HepG2 (cell line): Measurements from ENCODE around the gene LDLRAD4. TPM values are rescaled to one million over a fixed set of nuclear protein-coding genes. Genes with fewer than 3 reads are reported as not detected.

ENCODE experiments used
- ATAC-seq: fragments of 200-7000 bp; cut with Tn5 transposase; 3 replicates; pipeline ENCODE4 v1.9.1; 2020; ENCODE audit warnings: mild to moderate bottlenecking, moderate library complexity
- BruUV-seq: library from RNA; stranded (reverse); fragments of 400-500 nt; replicated peaks from 2 replicates; lab custom pipeline; 2021; lab: Mats Ljungman, UMichigan
- CTCF ChIA-PET: fragments of 300-600 bp; formaldehyde crosslinking; extraction: SDS; loops from one replicate; lab custom pipeline; 2021; ENCODE audit warnings: low total read pairs, inconsistent platforms, low intra/inter-chr PET ratio; lab: Yijun Ruan, JAX
- POLR2A ChIA-PET: fragments of 350-600 bp; sonication (Branson Sonifier 250); formaldehyde crosslinking; loops from one replicate; lab custom pipeline; 2020; ENCODE audit warnings: antibody characterized with exemption, inconsistent platforms; lab: Yijun Ruan, JAX
- DNase-seq: peaks from one replicate; pipeline ENCODE4 v3.0.0-alpha.2; 2015; ENCODE audit warnings: low spot score
- FAIRE-seq: peaks from 3 replicates; lab custom pipeline; 2011; peaks lifted over from hg19 to GRCh38; lab: Jason Lieb, UNC
- H2AFZ ChIP-seq: one replicate; pipeline ENCODE4 v1.6.1; 2011; ENCODE audit warnings: low read length, inconsistent platforms
- H3K27ac ChIP-seq: fragments of 300-600 bp; 3 replicates; pipeline ENCODE4 v1.8.0; 2011; ENCODE audit warnings: mixed run types, mild to moderate bottlenecking, mixed read lengths, low read length, inconsistent platforms; ENCODE audit not compliant: insufficient read depth; ENCODE audit errors: extremely low read length
- H3K27me3 ChIP-seq, 2 experiments: fragments of 200-600 bp in 1 of 2; 2 replicates in 1 of 2; 3 replicates in 1 of 2; pipeline versions ENCODE4 v1.6.0 to v1.8.0; 2011; ENCODE audit warnings: low read length in 2 of 2, mild to moderate bottlenecking in 2 of 2, moderate library complexity in 2 of 2, inconsistent platforms in 1 of 2; ENCODE audit not compliant: insufficient read depth in 2 of 2, control insufficient read depth in 1 of 2
- H3K36me3 ChIP-seq, 2 experiments: fragments of 200-600 bp in 1 of 2; replicated peaks in 1 of 2; 2 replicates in 1 of 2; 3 replicates in 1 of 2; pipeline versions ENCODE4 v1.5.1 to v1.8.0; 2011; ENCODE audit warnings: low read length in 2 of 2, inconsistent platforms in 1 of 2; ENCODE audit not compliant: insufficient read depth in 2 of 2, control insufficient read depth in 1 of 2
- H3K4me1 ChIP-seq: 2 replicates; pipeline ENCODE4 v1.5.1; 2012; ENCODE audit warnings: low read length, inconsistent platforms; ENCODE audit not compliant: insufficient read depth
- H3K4me2 ChIP-seq: 2 replicates; pipeline ENCODE4 v1.6.0; 2011; ENCODE audit warnings: low read depth, low read length, inconsistent platforms
- H3K4me3 ChIP-seq, 3 experiments: fragments of 200-600 bp in 1 of 3; sonication (generic), shearing (Covaris generic) in 1 of 3; replicated peaks in 1 of 3; 2 replicates each; pipeline ENCODE4 v1.5.1; 2011 to 2016; ENCODE audit warnings: low read length in 3 of 3, inconsistent platforms in 2 of 3, low read depth in 2 of 3, mild to moderate bottlenecking in 2 of 3, control low read depth in 1 of 3, mixed read lengths in 1 of 3; ENCODE audit not compliant: insufficient read depth in 1 of 3
- H3K79me2 ChIP-seq: one replicate; pipeline ENCODE4 v1.6.1; 2011; ENCODE audit warnings: low read length, inconsistent platforms; ENCODE audit not compliant: insufficient read depth
- H3K9ac ChIP-seq: 2 replicates; pipeline ENCODE4 v1.6.0; 2011; ENCODE audit warnings: mild to moderate bottlenecking, low read depth, low read length, inconsistent platforms; ENCODE audit not compliant: insufficient read depth
- H3K9me3 ChIP-seq: 2 replicates; pipeline ENCODE4 v1.5.1; 2012; ENCODE audit warnings: mild to moderate bottlenecking, low read length
- H4K20me1 ChIP-seq: 2 replicates; pipeline ENCODE4 v1.6.0; 2011; ENCODE audit warnings: inconsistent platforms, mild to moderate bottlenecking, low read length, moderate library complexity; ENCODE audit not compliant: insufficient read depth
- HDAC1 ChIP-seq: sonication (generic); formaldehyde crosslinking; IDR thresholded peaks from 2 replicates; pipeline ENCODE4 v1.5.1; 2020; ENCODE audit warnings: mild to moderate bottlenecking, missing genetic modification reagents
- JARID2 ChIP-seq: sonication (generic); formaldehyde crosslinking; IDR thresholded peaks from 2 replicates; pipeline ENCODE4 v1.8.1; 2023; ENCODE audit warnings: missing genetic modification reagents, inconsistent platforms; ENCODE audit not compliant: insufficient replicate concordance
- PHF8 ChIP-seq: sonication (generic); formaldehyde crosslinking; IDR thresholded peaks from 2 replicates; pipeline ENCODE4 v1.5.0; 2020; ENCODE audit warnings: missing genetic modification reagents
- TAF15 ChIP-seq: fragments of 200-400 bp; formaldehyde crosslinking; IDR thresholded peaks from one replicate; pipeline ENCODE4 v1.6.1; 2018; ENCODE audit warnings: mild to moderate bottlenecking, low read depth, low read length; ENCODE audit not compliant: poor library complexity, severe bottlenecking
- ZNF660 ChIP-seq: sonication (generic); formaldehyde crosslinking; IDR thresholded peaks from 2 replicates; pipeline ENCODE4 v1.5.1; 2020; ENCODE audit warnings: mild to moderate bottlenecking, low read depth, missing genetic modification reagents, borderline replicate concordance
- ZNF737 ChIP-seq: sonication (generic); formaldehyde crosslinking; IDR thresholded peaks from 2 replicates; pipeline ENCODE4 v1.5.0; 2020; ENCODE audit warnings: missing genetic modification reagents, mild to moderate bottlenecking, borderline replicate concordance
- ZNF768 ChIP-seq: sonication (generic); formaldehyde crosslinking; IDR thresholded peaks from 2 replicates; pipeline ENCODE4 v1.4.0; 2020; ENCODE audit warnings: missing genetic modification reagents
- WGBS: methylation state at CpG from one replicate; pipeline ENCODE4 v1.1.6; 2017; ENCODE audit warnings: low lambda C conversion rate; 5-methylcytosine and 5-hydroxymethylcytosine counted together
- in situ Hi-C: cut with HindIII; loops from 2 replicates; pipeline ENCODE4 v1.10.0; 2017; ENCODE audit warnings: low pct_unique_long_range_greater_than_20kb; ENCODE audit not compliant: extremely low pct_ligation_motif_present
- intact Hi-C: fragments of 100-400 bp; cut with micrococcal nuclease; formaldehyde crosslinking; loops from one replicate; pipeline ENCODE4 v1.10.0; 2022; ENCODE audit not compliant: unreplicated experiment
- polyA plus RNA-seq, 8 experiments: library from polyadenylated mRNA; depleted of rRNA in 3 of 8; stranded (reverse) in 7 of 8; unstranded in 1 of 8; fragments of >200 nt; fragmentation: Illumina TruSeq in 4 of 8; extraction: Trizol in 4 of 8; gene quantifications; 2 replicates each; pipeline versions ENCODE4 v1.2.1 to v1.2.3, GENCODE V29; 2011 to 2016; ENCODE audit warnings: low read depth in 4 of 8, missing spikeins in 1 of 8, mixed read lengths in 1 of 8; ENCODE audit not compliant: insufficient read depth in 1 of 8
- total RNA-seq, 5 experiments: library from RNA; depleted of rRNA; stranded (reverse); fragments of >200 nt; fragmentation: Illumina TruSeq; extraction: Trizol; gene quantifications; 2 replicates each; pipeline ENCODE4 v1.2.3, GENCODE V29; 2016; ENCODE audit warnings: low read depth in 1 of 5
- TF ChIP-seq, protein P1 (sequence below): sonication (generic); formaldehyde crosslinking; IDR thresholded peaks from 2 replicates; pipeline ENCODE4 v1.5.1; 2020; ENCODE audit warnings: mild to moderate bottlenecking, missing genetic modification reagents

Gene LDLRAD4
- total and polyA plus RNA-seq, 2 of the 13 experiments (the other 11 are each of a cell fraction or from before 2014, with no cell fraction given), result 13.6 to 20.9 TPM

DNA sequence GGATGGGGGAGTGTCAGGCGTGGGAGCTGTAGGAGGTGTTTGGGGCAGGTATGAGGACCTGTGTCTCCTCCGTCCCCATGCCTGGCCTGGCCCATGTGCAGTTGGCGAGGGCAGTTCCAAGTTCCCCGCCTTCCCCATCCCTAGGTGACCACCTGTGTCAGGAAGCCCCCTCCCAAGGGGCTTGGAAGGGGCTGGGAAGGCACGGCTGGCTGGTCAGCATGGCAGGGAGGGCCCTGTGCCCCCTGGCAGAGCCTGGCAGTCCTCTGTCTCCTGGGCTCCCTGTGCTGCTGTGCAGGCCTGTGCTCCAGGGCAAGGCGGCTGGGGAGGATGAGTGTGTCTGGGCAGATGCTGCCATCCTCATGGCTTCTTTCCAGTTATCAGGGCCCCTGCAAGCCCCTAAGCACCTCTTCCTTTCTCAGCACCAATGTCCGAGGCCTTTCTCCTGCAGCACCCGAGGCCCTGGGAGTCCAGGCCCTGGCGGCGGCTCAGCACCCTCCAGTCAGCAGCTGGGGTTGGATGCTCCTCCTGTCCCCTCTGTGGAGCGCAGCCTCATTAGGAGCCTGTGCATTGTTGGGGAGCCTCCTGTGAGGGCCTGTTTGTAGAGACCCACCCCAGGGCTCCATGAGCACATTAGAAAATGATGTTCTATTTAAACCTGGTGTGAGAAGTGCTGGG lies 406.1 kb downstream of the LDLRAD4 start:
- CTCF ChIA-PET, result no interaction called here
- no peak overlapping the region for H3K4me3 ChIP-seq
- no peak for ATAC-seq
- in situ Hi-C loops, result loop anchor here (5.0 to 25.0 kb wide), 4 partner anchors 67 to 612 kb away; partner anchors contain the start of gene LDLRAD4
- TF ChIP-seq JARID2 (no peak), ZNF737 (CRISPR knock-in tag) (no peak), PHF8 (CRISPR knock-in tag) (no peak), HDAC1 (no peak), ZNF660 (CRISPR knock-in tag) (no peak), ZNF768 (no peak), TAF15 (no peak)
- TF ChIP-seq, protein P1, sequence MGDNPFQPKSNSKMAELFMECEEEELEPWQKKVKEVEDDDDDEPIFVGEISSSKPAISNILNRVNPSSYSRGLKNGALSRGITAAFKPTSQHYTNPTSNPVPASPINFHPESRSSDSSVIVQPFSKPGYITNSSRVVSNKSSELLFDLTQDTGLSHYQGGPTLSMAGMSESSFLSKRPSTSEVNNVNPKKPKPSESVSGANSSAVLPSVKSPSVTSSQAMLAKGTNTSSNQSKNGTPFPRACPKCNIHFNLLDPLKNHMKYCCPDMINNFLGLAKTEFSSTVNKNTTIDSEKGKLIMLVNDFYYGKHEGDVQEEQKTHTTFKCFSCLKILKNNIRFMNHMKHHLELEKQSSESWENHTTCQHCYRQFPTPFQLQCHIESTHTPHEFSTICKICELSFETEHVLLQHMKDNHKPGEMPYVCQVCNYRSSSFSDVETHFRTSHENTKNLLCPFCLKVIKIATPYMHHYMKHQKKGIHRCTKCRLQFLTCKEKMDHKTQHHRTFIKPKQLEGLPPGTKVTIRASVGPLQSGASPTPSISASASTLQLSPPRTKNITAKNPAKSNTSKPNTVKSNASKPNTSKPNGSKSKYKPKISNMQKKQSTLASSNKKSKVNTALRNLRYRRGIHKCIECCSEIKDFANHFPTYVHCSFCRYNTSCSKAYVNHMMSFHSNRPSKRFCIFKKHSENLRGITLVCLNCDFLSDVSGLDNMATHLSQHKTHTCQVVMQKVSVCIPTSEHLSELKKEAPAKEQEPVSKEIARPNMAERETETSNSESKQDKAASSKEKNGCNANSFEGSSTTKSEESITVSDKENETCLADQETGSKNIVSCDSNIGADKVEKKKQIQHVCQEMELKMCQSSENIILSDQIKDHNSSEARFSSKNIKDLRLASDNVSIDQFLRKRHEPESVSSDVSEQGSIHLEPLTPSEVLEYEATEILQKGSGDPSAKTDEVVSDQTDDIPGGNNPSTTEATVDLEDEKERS (CRISPR knock-in tag), result no peak
- TF ChIP-seq, all 625 proteins: peak for 0
- H2AFZ ChIP-seq, result no peak overlapping the region
- no peaks in the 10 kb centered on the region for H3K79me2 ChIP-seq
- H3K27ac ChIP-seq, result no peak overlapping the region
- no peak overlapping the region for H3K4me2 ChIP-seq
- FAIRE-seq (no peak), DNase-seq (no peak)
- no peaks in the 10 kb centered on the region for H3K9me3 ChIP-seq
- H3K36me3 ChIP-seq, result no peaks in the 10 kb centered on the region
- POLR2A ChIA-PET, result no interaction called here
- H3K4me1 ChIP-seq, result peaks cover 1% of the 10 kb centered on the region
- intact Hi-C loops, result no loop called here
- no peaks in the 10 kb centered on the region for H3K27me3 ChIP-seq
- WGBS, result 88% methylated on average over 6 of the region's 11 CpGs
- BruUV-seq, result no TSS peak
- H4K20me1 ChIP-seq, result no peaks in the 10 kb centered on the region
- no peak overlapping the region for H3K9ac ChIP-seq
